ENCODE results near the gene ARHGEF39.

DNA sequence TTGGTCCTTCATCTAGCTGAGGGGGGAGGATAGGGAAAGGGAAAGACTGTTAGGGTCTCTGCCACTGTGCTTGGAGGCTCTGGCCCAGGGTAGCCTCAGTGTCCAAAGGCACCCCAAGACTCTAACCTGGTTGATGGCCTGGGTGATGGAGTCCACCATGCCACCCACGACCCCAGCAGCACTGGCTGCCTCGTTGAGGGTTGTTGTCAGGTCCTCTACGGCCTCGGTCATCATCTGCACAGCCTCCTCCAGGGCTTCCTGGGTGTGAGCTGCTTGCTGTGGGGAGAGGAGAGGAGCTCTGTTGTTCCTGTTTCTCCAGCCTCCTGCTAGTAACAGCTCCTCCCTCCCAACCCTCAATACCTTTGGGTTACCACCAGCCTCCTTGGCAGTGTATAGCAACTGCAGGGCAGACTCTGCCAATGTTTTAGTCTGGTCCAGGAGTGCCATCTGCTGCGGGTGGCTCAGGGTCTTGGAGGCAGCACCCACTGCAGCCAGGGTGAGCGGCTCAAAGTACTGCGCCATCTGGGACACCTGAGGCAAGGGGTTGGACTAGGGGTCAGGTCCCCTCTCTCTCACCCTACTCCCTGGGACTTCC is 40.9 kb upstream of the ARHGEF39 start:
- TF ChIP-seq POLR2A (IDR thresholded peaks at IDR 0.05; ENCODE audit: extremely low read depth, insufficient read length): no peak
- TF ChIP-seq CTCF (IDR thresholded peaks at IDR 0.05; ENCODE audit: low read depth, low read length): no peak
- no peak for TF ChIP-seq MAX (IDR thresholded peaks at IDR 0.05; ENCODE audit: low read depth, low read length)
